Astrocyte (in vitro differentiated cells and primary cell): Measurements from ENCODE around the gene SCT.

ENCODE experiments used
- EZH2 ChIP-seq: IDR thresholded peaks from 2 replicates; pipeline ENCODE4 v1.6.1; 2012; ENCODE audit warnings: mild to moderate bottlenecking, low read length, inconsistent platforms; ENCODE audit not compliant: insufficient read depth
- TF ChIP-seq, protein P1 (sequence below): IDR thresholded peaks from 2 replicates; pipeline ENCODE4 v1.5.1; 2011; ENCODE audit warnings: low read depth, mild to moderate bottlenecking, inconsistent platforms, low read length, moderate library complexity; ENCODE audit not compliant: insufficient read depth

DNA sequence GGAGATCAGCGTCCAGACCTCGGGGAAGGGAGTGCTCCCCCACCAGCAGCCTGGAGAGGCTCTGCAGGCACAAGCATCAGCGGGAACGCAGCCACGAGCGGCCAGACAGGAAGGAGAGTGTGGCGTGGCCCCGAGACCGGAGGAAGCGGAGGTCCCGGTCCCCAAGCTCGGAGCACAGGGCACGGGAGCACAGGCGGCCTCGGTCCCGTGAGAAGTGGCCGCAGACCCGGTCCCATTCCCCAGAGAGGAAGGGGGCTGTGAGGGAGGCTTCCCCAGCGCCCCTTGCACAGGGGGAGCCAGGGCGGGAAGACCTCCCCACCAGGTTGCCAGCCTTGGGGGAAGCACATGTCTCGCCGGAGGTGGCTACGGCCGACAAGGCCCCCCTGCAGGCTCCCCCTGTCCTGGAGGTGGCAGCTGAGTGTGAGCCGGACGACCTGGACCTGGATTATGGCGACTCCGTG lies 18.2 kb downstream of the SCT start:
- no peak for TF ChIP-seq EZH2
- TF ChIP-seq, protein P1, sequence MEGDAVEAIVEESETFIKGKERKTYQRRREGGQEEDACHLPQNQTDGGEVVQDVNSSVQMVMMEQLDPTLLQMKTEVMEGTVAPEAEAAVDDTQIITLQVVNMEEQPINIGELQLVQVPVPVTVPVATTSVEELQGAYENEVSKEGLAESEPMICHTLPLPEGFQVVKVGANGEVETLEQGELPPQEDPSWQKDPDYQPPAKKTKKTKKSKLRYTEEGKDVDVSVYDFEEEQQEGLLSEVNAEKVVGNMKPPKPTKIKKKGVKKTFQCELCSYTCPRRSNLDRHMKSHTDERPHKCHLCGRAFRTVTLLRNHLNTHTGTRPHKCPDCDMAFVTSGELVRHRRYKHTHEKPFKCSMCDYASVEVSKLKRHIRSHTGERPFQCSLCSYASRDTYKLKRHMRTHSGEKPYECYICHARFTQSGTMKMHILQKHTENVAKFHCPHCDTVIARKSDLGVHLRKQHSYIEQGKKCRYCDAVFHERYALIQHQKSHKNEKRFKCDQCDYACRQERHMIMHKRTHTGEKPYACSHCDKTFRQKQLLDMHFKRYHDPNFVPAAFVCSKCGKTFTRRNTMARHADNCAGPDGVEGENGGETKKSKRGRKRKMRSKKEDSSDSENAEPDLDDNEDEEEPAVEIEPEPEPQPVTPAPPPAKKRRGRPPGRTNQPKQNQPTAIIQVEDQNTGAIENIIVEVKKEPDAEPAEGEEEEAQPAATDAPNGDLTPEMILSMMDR, result no peak
